ENCODE measurements around the gene BCAM.

Gene BCAM

GRCh38 chr19:44812142-44812718 lies 3.3 kb downstream of the BCAM start:
- no peaks in the 10 kb centered on the region for H3K27me3 ChIP-seq (ENCODE audit: insufficient read depth, poor library complexity, severe bottlenecking)
- no peaks in the 10 kb centered on the region for H3K9me3 ChIP-seq (ENCODE audit: severe bottlenecking)
- peaks cover 36% of the 10 kb centered on the region for H3K36me3 ChIP-seq (ENCODE audit: low read depth)
- no peak for TF ChIP-seq CTCF (IDR thresholded peaks at IDR 0.05; ENCODE audit: poor library complexity, severe bottlenecking)
- no peak overlapping the region for H3K4me3 ChIP-seq (ENCODE audit: severe bottlenecking)
- H3K4me1 ChIP-seq (ENCODE audit: insufficient read depth, poor library complexity, severe bottlenecking), result peaks cover 15% of the 10 kb centered on the region
- no peak for ATAC-seq (ENCODE audit: low read depth)
- H3K27ac ChIP-seq (ENCODE audit: poor library complexity, severe bottlenecking), result no peak overlapping the region
- DNase-seq (ENCODE audit: low spot score), result no peak

GRCh38 chr19:44813070-44813840 lies 4.4 kb downstream of the BCAM start:
- Histone ChIP-seq H3K4me3 (ENCODE audit: severe bottlenecking) (no peak overlapping the region), H3K36me3 (ENCODE audit: low read depth) (peaks cover 36% of the 10 kb centered on the region), H3K4me1 (ENCODE audit: insufficient read depth, poor library complexity, severe bottlenecking) (peaks cover 4% of the 10 kb centered on the region), H3K9me3 (ENCODE audit: severe bottlenecking) (no peaks in the 10 kb centered on the region), H3K27ac (ENCODE audit: poor library complexity, severe bottlenecking) (no peak overlapping the region), H3K27me3 (ENCODE audit: insufficient read depth, poor library complexity, severe bottlenecking) (no peaks in the 10 kb centered on the region)
- DNase-seq (ENCODE audit: low spot score), result no peak
- no peak for TF ChIP-seq CTCF (IDR thresholded peaks at IDR 0.05; ENCODE audit: poor library complexity, severe bottlenecking)
- ATAC-seq (ENCODE audit: low read depth), result no peak

- no peaks in the 10 kb centered on the region for H3K4me1 ChIP-seq (ENCODE audit: insufficient read depth, poor library complexity, severe bottlenecking)
- no peak overlapping the region for H3K4me3 ChIP-seq (ENCODE audit: severe bottlenecking)
- H3K27me3 ChIP-seq (ENCODE audit: insufficient read depth, poor library complexity, severe bottlenecking), result no peaks in the 10 kb centered on the region
- no peaks in the 10 kb centered on the region for H3K9me3 ChIP-seq (ENCODE audit: severe bottlenecking)
- peaks cover 36% of the 10 kb centered on the region for H3K36me3 ChIP-seq (ENCODE audit: low read depth)
- H3K27ac ChIP-seq (ENCODE audit: poor library complexity, severe bottlenecking), result no peak overlapping the region
- no peak for DNase-seq (ENCODE audit: low spot score)
- ATAC-seq (ENCODE audit: low read depth), result no peak
- no peak for TF ChIP-seq CTCF (IDR thresholded peaks at IDR 0.05; ENCODE audit: poor library complexity, severe bottlenecking)
Measured at GRCh38 chr19:44813841-44814470, 5.1 kb downstream of the BCAM start.

GRCh38 chr19:44814517-44814916 lies 5.6 kb downstream of the BCAM start:
- no peak overlapping the region for H3K4me3 ChIP-seq (ENCODE audit: severe bottlenecking)
- H3K27me3 ChIP-seq (ENCODE audit: insufficient read depth, poor library complexity, severe bottlenecking), result no peaks in the 10 kb centered on the region
- H3K4me1 ChIP-seq (ENCODE audit: insufficient read depth, poor library complexity, severe bottlenecking), result no peaks in the 10 kb centered on the region
- H3K9me3 ChIP-seq (ENCODE audit: severe bottlenecking), result no peaks in the 10 kb centered on the region
- ATAC-seq (ENCODE audit: low read depth), result no peak
- H3K36me3 ChIP-seq (ENCODE audit: low read depth), result peaks cover 36% of the 10 kb centered on the region
- DNase-seq (ENCODE audit: low spot score), result no peak
- no peak overlapping the region for H3K27ac ChIP-seq (ENCODE audit: poor library complexity, severe bottlenecking)
- no peak for TF ChIP-seq CTCF (IDR thresholded peaks at IDR 0.05; ENCODE audit: poor library complexity, severe bottlenecking)

Measured in RWPE2 (cell line).